ENCODE measurements around the gene SEL1L.

DNA sequence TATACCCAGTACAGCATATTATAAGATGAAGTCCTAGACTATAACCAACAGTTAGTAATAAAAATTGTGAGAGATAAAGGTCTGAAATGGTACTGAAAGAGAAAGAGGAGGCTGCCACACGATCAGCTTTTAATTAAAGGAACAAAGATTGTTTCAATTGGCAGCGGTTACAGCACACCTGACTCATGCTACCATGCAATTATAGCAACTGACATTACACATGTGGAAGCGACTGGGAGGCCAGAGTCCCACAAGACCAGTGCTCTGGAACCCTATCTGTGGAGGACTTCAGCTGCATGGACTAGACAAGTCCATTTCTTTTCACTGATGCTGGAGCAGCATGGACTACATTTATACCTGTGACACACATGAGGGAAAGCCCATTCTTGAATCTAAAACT, 55.2 kb downstream of the SEL1L start:
- TF ChIP-seq ZMAT3 (CRISPR knock-in tag; conservative IDR thresholded peaks at IDR 0.05), result no peak
- TF ChIP-seq, protein P1, sequence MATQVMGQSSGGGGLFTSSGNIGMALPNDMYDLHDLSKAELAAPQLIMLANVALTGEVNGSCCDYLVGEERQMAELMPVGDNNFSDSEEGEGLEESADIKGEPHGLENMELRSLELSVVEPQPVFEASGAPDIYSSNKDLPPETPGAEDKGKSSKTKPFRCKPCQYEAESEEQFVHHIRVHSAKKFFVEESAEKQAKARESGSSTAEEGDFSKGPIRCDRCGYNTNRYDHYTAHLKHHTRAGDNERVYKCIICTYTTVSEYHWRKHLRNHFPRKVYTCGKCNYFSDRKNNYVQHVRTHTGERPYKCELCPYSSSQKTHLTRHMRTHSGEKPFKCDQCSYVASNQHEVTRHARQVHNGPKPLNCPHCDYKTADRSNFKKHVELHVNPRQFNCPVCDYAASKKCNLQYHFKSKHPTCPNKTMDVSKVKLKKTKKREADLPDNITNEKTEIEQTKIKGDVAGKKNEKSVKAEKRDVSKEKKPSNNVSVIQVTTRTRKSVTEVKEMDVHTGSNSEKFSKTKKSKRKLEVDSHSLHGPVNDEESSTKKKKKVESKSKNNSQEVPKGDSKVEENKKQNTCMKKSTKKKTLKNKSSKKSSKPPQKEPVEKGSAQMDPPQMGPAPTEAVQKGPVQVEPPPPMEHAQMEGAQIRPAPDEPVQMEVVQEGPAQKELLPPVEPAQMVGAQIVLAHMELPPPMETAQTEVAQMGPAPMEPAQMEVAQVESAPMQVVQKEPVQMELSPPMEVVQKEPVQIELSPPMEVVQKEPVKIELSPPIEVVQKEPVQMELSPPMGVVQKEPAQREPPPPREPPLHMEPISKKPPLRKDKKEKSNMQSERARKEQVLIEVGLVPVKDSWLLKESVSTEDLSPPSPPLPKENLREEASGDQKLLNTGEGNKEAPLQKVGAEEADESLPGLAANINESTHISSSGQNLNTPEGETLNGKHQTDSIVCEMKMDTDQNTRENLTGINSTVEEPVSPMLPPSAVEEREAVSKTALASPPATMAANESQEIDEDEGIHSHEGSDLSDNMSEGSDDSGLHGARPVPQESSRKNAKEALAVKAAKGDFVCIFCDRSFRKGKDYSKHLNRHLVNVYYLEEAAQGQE (IDR thresholded peaks at IDR 0.05; ENCODE audit: borderline replicate concordance in 1 of 2, low read depth in 1 of 2, low read length in 2 of 2), result no peak
- TF ChIP-seq EP300 (IDR thresholded peaks at IDR 0.05; ENCODE audit: low read depth in 2 of 2, low read length in 2 of 2), result no peak
- TF ChIP-seq EP300 (CRISPR knock-in tag; IDR thresholded peaks at IDR 0.05; ENCODE audit: borderline replicate concordance), result no peak
- TF ChIP-seq ZNF382 (CRISPR knock-in tag; IDR thresholded peaks at IDR 0.05; ENCODE audit: borderline replicate concordance), result no peak
- TF ChIP-seq ZNF549 (CRISPR knock-in tag; IDR thresholded peaks at IDR 0.05), result no peak
- no peak for TF ChIP-seq ZNF746 (CRISPR knock-in tag; IDR thresholded peaks at IDR 0.05)
- no peak for TF ChIP-seq SP1 (IDR thresholded peaks at IDR 0.05)
- no peak for TF ChIP-seq SP1 (CRISPR knock-in tag; IDR thresholded peaks at IDR 0.05)
- no peak for TF ChIP-seq SP4 (CRISPR knock-in tag; IDR thresholded peaks at IDR 0.05)
